ENCODE data around the gene ULK2. TPM values are rescaled to one million over a fixed set of nuclear protein-coding genes. Genes with fewer than 3 reads are reported as not detected.
"Not testable (repeated sequence)": the region's sequence is repeated elsewhere in the genome, so short reads cannot be mapped to it uniquely, and the experiment has no call there.

The ULK2 gene
- total RNA-seq, 2 donors from 2014 or later = 5.5 to 8.2 TPM

- intact Hi-C loops (cut with DNase I, micrococcal nuclease) = no loop called here
- no peak for ATAC-seq
- DNase-seq = no peak
Observed at GRCh38 chr17:19771971-19772630, 95.6 kb downstream of the ULK2 start.

GRCh38 chr17:19770985-19771735 lies 96.6 kb downstream of the ULK2 start:
- DNase-seq (no peak), ATAC-seq (no peak)
- intact Hi-C loops (cut with DNase I, micrococcal nuclease) = no loop called here

- intact Hi-C loops (cut with DNase I, micrococcal nuclease) = loop anchor here (5.0 to 10.0 kb wide), 4 partner anchors 125 to 405 kb away; partner anchors contain the start of genes ALDH3A2 (in 1 of the 2) and B9D1 (in 1 of the 2)
Observed at GRCh38 chr17:19769946-19770652, 97.6 kb downstream of the ULK2 start.

GRCh38 chr17:19768046-19768782 lies 99.5 kb downstream of the ULK2 start:
- intact Hi-C loops (cut with DNase I, micrococcal nuclease) = loop anchor here (5.0 to 10.0 kb wide), 4 partner anchors 123 to 403 kb away; partner anchors contain the start of genes ALDH3A2 (in 1 of the 2) and B9D1 (in 1 of the 2)
- no peak for ATAC-seq

More at GRCh38 chr17:19769946-19770652, 97.6 kb downstream of the ULK2 start:
- DNase-seq (no peak), ATAC-seq (no peak)

GRCh38 chr17:19766421-19767270 lies 101.1 kb downstream of the ULK2 start:
- intact Hi-C loops (cut with DNase I, micrococcal nuclease) = loop anchor here (5.0 to 10.0 kb wide), 4 partner anchors 122 to 402 kb away; partner anchors contain the start of genes ALDH3A2 (in 1 of the 2) and B9D1 (in 1 of the 2)
- DNase-seq = peak in 1 of 2 donors; percentile 85

More at GRCh38 chr17:19768046-19768782, 99.5 kb downstream of the ULK2 start:
- DNase-seq = no peak

GRCh38 chr17:19766016-19766415 lies 101.7 kb downstream of the ULK2 start:
- intact Hi-C loops (cut with DNase I, micrococcal nuclease) = loop anchor here (5.0 to 10.0 kb wide), 4 partner anchors 121 to 401 kb away; partner anchors contain the start of genes ALDH3A2 (in 1 of the 2) and B9D1 (in 1 of the 2)
- ATAC-seq = no peak
- DNase-seq = no peak

More at GRCh38 chr17:19766421-19767270, 101.1 kb downstream of the ULK2 start:
- ATAC-seq = peak; percentile 95

GRCh38 chr17:19763991-19764390 lies 103.7 kb downstream of the ULK2 start:
- intact Hi-C loops (cut with DNase I, micrococcal nuclease) = loop anchor here (10.0 kb wide), 3 partner anchors 119 to 399 kb away; partner anchors contain the start of genes ALDH3A2 (in 1 of the 2) and B9D1 (in 1 of the 2)
- ATAC-seq, DNase-seq: not testable (repeated sequence)

- DNase-seq (no peak), ATAC-seq (no peak)
- intact Hi-C loops (cut with DNase I, micrococcal nuclease) = loop anchor here (10.0 kb wide), 3 partner anchors 119 to 399 kb away; partner anchors contain the start of genes ALDH3A2 (in 1 of the 2) and B9D1 (in 1 of the 2)
Observed at GRCh38 chr17:19763416-19763815, 104.3 kb downstream of the ULK2 start.

- DNase-seq (peak in 1 of 2 donors; percentile 81), ATAC-seq (peak; percentile 74)
- intact Hi-C loops (cut with DNase I, micrococcal nuclease) = loop anchor here (10.0 kb wide), 3 partner anchors 118 to 398 kb away; partner anchors contain the start of genes ALDH3A2 (in 1 of the 2) and B9D1 (in 1 of the 2)
Observed at GRCh38 chr17:19762515-19762961, 105.2 kb downstream of the ULK2 start.

- ATAC-seq = no peak
- DNase-seq = no peak
- intact Hi-C loops (cut with DNase I, micrococcal nuclease) = loop anchor here (10.0 kb wide), 3 partner anchors 116 to 396 kb away; partner anchors contain the start of genes ALDH3A2 (in 1 of the 2) and B9D1 (in 1 of the 2)
Observed at GRCh38 chr17:19760746-19761145, 107.0 kb downstream of the ULK2 start.

GRCh38 chr17:19759568-19760549 lies 107.9 kb downstream of the ULK2 start:
- no peak for ATAC-seq
- DNase-seq = no peak
- intact Hi-C loops (cut with DNase I, micrococcal nuclease) = loop anchor here (10.0 kb wide), 3 partner anchors 115 to 395 kb away; partner anchors contain the start of genes ALDH3A2 (in 1 of the 2) and B9D1 (in 1 of the 2)

GRCh38 chr17:19757536-19758180 lies 110.1 kb downstream of the ULK2 start:
- intact Hi-C loops (cut with DNase I, micrococcal nuclease) = no loop called here
- no peak for DNase-seq
- no peak for ATAC-seq

- intact Hi-C loops (cut with DNase I, micrococcal nuclease) = no loop called here
- ATAC-seq (no peak), DNase-seq (no peak)
Observed at GRCh38 chr17:19756546-19756945, 111.2 kb downstream of the ULK2 start.

GRCh38 chr17:19755821-19756510 lies 111.8 kb downstream of the ULK2 start:
- ATAC-seq (no peak), DNase-seq (no peak)
- intact Hi-C loops (cut with DNase I, micrococcal nuclease) = no loop called here

- intact Hi-C loops (cut with DNase I, micrococcal nuclease) = no loop called here
- DNase-seq = no peak
- no peak for ATAC-seq
Observed at GRCh38 chr17:19755392-19755791, 112.3 kb downstream of the ULK2 start.

Data from left colon (tissue), 2 donors.